ENCODE results near the gene C17orf50.
"Not testable (repeated sequence)": the region's sequence is repeated elsewhere in the genome, so short reads cannot be mapped to it uniquely, and the experiment has no call there.

C17orf50 gene

DNA sequence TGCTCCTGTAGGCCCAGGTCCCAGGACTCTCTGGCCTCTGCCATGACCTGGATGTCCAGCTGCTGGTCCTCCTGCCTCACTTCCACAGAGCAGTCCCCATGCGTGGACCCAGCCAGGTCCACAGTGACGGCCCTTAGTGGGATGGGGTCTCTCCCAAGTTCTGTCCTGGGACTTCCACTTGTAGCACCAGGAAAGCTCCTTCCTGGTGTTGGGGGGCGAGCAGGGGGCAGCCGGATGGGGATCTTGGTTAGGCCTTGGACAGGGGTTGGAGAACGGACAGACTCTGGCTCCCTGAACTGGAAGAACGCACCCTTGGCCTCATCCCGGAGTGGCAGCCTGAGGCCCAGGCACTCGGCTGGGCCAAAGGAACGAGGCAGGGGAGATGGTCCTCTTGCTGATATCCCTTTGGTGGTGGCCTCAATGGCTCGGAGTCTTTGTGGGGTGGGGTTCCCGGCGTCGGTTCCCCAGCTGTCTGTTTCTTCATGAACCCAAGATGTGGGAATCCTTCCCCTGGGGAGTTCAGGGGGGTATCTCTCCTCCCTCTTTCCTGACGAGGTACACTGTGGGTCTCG lies 14.9 kb upstream of the C17orf50 start:
- no peak for TF ChIP-seq CTCF (conservative IDR thresholded peaks at IDR 0.05; ENCODE audit: low read depth, low read length)
- H3K4me3 ChIP-seq (ENCODE audit: low read length): no peak overlapping the region
- no peak for DNase-seq (ENCODE audit: low read depth)

- peak; percentile 25 for DNase-seq (ENCODE audit: low read depth)
- peak; percentile 81 for TF ChIP-seq CTCF (conservative IDR thresholded peaks at IDR 0.05; ENCODE audit: low read depth, low read length)
These were observed 13.1 kb upstream of the C17orf50 start for GRCh38 chr17:35747540-35748017.

GRCh38 chr17:35748341-35748841 lies 12.3 kb upstream of the C17orf50 start:
- no peak for TF ChIP-seq CTCF (conservative IDR thresholded peaks at IDR 0.05; ENCODE audit: low read depth, low read length)
- H3K4me3 ChIP-seq (ENCODE audit: low read length): no peak overlapping the region
- no peak for DNase-seq (ENCODE audit: low read depth)

More at GRCh38 chr17:35747540-35748017, 13.1 kb upstream of the C17orf50 start:
- no peak overlapping the region for H3K4me3 ChIP-seq (ENCODE audit: low read length)

GRCh38 chr17:35748979-35749378 lies 11.7 kb upstream of the C17orf50 start:
- H3K4me3 ChIP-seq (ENCODE audit: low read length): no peak overlapping the region
- DNase-seq (ENCODE audit: low read depth): no peak
- no peak for TF ChIP-seq CTCF (conservative IDR thresholded peaks at IDR 0.05; ENCODE audit: low read depth, low read length)

DNA sequence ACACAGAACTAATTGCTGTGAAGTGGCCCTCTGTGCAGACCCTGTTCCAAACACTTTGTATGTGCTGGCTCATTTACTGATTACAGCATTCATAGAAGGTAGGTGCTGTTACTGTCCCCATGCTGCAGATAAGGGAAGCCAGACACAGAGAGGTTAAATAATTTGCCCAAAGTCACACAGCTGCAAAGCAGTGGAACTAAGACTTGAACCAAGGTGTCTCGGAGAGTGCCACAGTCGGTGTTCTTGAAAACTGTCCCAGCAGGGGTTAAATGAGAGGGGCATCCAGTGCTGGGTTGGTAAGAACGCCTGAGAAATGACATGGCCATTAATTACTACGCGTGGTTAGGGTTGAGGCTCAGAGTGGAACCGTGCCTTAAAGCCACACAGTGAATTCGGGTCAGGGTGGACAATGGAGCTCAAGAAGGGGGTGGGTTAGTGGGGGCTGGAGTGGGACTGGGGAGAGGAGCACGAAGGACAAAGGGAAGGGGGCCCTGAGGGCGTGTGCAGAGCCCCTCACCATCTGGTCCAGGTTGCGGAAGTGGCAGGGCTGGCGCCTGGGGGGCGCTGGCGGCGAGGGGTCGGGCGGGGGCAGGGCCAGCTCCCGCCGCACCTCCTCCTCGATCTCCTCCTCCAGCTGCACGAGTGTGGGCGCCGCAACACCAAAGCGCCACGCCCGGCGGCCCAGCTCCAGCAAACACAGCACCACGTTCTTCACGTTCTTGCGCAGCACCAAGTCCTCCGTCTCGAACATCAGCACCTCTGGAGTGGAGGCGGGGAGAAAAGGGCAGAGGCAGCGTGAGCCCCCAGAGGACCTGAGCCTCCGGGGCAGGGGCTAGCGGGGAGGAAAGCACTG lies 10.9 kb upstream of the C17orf50 start:
- H3K4me3 ChIP-seq (ENCODE audit: low read length): no peak overlapping the region
- DNase-seq (ENCODE audit: low read depth): no peak
- no peak for TF ChIP-seq CTCF (conservative IDR thresholded peaks at IDR 0.05; ENCODE audit: low read depth, low read length)

DNA sequence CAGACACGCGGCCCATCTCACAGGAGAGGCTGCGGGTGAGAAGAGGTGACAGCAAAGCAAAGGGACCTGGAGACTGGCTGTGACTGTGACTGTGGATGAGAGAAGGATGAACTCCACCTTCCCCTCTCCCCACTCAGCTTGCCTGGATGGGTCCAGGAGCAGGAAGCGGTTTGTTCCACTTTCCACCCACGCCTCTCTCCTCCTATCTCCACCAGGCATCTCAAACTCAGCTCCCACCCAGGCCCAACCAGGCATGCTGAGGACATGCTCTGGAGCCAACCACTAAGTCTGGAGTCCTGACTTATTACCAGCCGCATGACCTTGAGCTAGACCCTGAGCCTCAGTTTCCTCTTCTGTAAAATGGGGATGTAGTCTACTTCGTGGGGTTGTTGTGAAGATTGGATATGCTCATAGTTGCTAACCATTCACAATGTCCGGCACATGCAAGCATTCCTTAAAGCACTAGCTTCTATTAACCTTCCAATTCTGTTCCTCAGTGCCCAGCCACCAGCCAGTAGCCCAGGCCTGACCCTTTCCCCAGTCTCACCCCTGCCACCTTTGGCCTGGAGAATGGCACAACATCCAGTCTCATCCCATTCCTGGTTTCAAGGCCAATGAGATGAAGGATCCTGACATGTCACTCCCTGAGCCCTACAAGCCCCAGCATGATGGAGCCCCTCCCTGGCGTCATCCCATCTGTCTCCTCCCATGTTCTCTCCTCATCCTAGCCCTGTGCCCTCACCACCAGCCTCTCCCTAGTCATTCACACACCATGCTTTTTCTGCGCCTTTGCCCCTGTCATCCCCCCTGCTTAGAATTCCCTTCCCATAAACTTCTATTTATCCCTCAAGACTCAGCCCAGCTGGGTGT lies 9.9 kb upstream of the C17orf50 start:
- no peak overlapping the region for H3K4me3 ChIP-seq (ENCODE audit: low read length)
- TF ChIP-seq CTCF (conservative IDR thresholded peaks at IDR 0.05; ENCODE audit: low read depth, low read length): no peak

DNA sequence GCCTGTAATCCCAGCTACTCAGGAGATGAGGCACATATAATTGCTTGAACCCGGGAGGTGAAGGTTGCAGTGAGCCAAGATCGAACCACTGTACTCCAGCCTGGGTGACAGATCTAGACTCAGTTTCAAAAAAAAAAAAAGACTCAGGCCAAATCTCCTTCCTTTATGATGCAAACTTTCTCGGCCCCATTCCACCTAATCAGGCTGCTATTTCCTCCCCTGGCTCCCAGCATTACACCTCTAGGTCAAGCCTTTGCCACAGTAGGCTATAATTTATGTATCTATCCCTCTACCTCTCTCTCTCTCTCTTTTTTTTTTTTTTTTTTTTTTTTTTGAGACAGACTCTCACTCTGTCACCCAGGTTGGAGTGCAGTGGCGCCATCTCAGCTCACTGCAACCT lies 9.1 kb upstream of the C17orf50 start:
- not testable (repeated sequence) for DNase-seq (ENCODE audit: low read depth)

More for the DNA sequence above, 9.9 kb upstream of the C17orf50 start:
- no peak for DNase-seq (ENCODE audit: low read depth)

More for the DNA sequence above, 9.1 kb upstream of the C17orf50 start:
- H3K4me3 ChIP-seq (ENCODE audit: low read length): not testable (repeated sequence)
